ENCODE data around the gene ZNF331. TPM values are rescaled to one million over a fixed set of nuclear protein-coding genes. Genes with fewer than 3 reads are reported as not detected.
"Not testable (repeated sequence)": the region's sequence is repeated elsewhere in the genome, so short reads cannot be mapped to it uniquely, and the experiment has no call there.

ZNF331 gene
- total RNA-seq, 1 donor from 2014 or later: 7.9 TPM

GRCh38 chr19:53511357-53511756 lies 26.6 kb upstream of the ZNF331 start:
- no peak overlapping the region for H3K27ac Mint-ChIP-seq (ENCODE audit: unreplicated experiment)
- no peaks in the 10 kb centered on the region for H3K4me1 Mint-ChIP-seq (ENCODE audit: low read depth)
- H3K27me3 Mint-ChIP-seq (ENCODE audit: low read depth): no peaks in the 10 kb centered on the region
- H3K9me3 Mint-ChIP-seq (ENCODE audit: low read depth): peaks cover 5% of the 10 kb centered on the region
- H3K4me3 Mint-ChIP-seq (ENCODE audit: unreplicated experiment): no peak overlapping the region
- DNase-seq (ENCODE audit: low spot score): no peak
- no peak for TF ChIP-seq CTCF (IDR thresholded peaks at IDR 0.05)
- H3K36me3 Mint-ChIP-seq (ENCODE audit: low read depth): no peaks in the 10 kb centered on the region

GRCh38 chr19:53511933-53512374 lies 26.0 kb upstream of the ZNF331 start:
- H3K36me3 Mint-ChIP-seq (ENCODE audit: low read depth): no peaks in the 10 kb centered on the region
- DNase-seq (ENCODE audit: low spot score): no peak
- no peak overlapping the region for H3K4me3 Mint-ChIP-seq (ENCODE audit: unreplicated experiment)
- peaks cover 5% of the 10 kb centered on the region for H3K9me3 Mint-ChIP-seq (ENCODE audit: low read depth)
- H3K27me3 Mint-ChIP-seq (ENCODE audit: low read depth): no peaks in the 10 kb centered on the region
- H3K27ac Mint-ChIP-seq (ENCODE audit: unreplicated experiment): no peak overlapping the region
- no peaks in the 10 kb centered on the region for H3K4me1 Mint-ChIP-seq (ENCODE audit: low read depth)
- TF ChIP-seq CTCF (IDR thresholded peaks at IDR 0.05): peak; percentile 64

- not testable (repeated sequence) for DNase-seq (ENCODE audit: low spot score); H3K4me1 Mint-ChIP-seq (ENCODE audit: low read depth); H3K36me3 Mint-ChIP-seq (ENCODE audit: low read depth); H3K27ac Mint-ChIP-seq (ENCODE audit: unreplicated experiment); H3K27me3 Mint-ChIP-seq (ENCODE audit: low read depth); H3K4me3 Mint-ChIP-seq (ENCODE audit: unreplicated experiment)
- peaks cover 13% of the 10 kb centered on the region for H3K9me3 Mint-ChIP-seq (ENCODE audit: low read depth)
These were observed 22.9 kb upstream of the ZNF331 start for GRCh38 chr19:53515047-53515446.

- Mint-ChIP-seq H3K36me3 (ENCODE audit: low read depth) (peaks cover 2% of the 10 kb centered on the region), H3K4me1 (ENCODE audit: low read depth) (peaks cover 14% of the 10 kb centered on the region), H3K27ac (ENCODE audit: unreplicated experiment) (no peak overlapping the region), H3K4me3 (ENCODE audit: unreplicated experiment) (no peak overlapping the region), H3K9me3 (ENCODE audit: low read depth) (peaks cover 13% of the 10 kb centered on the region), H3K27me3 (ENCODE audit: low read depth) (no peaks in the 10 kb centered on the region)
- no peak for DNase-seq (ENCODE audit: low spot score)
- TF ChIP-seq CTCF (IDR thresholded peaks at IDR 0.05): no peak
These were observed 20.7 kb upstream of the ZNF331 start for GRCh38 chr19:53517114-53517741.

GRCh38 chr19:53518121-53518520 lies 19.8 kb upstream of the ZNF331 start:
- no peak for DNase-seq (ENCODE audit: low spot score)
- no peak for TF ChIP-seq CTCF (IDR thresholded peaks at IDR 0.05)
- Mint-ChIP-seq H3K27me3 (ENCODE audit: low read depth) (no peaks in the 10 kb centered on the region), H3K36me3 (ENCODE audit: low read depth) (peaks cover 2% of the 10 kb centered on the region), H3K4me3 (ENCODE audit: unreplicated experiment) (no peak overlapping the region), H3K27ac (ENCODE audit: unreplicated experiment) (no peak overlapping the region), H3K9me3 (ENCODE audit: low read depth) (peaks cover 13% of the 10 kb centered on the region), H3K4me1 (ENCODE audit: low read depth) (peaks cover 14% of the 10 kb centered on the region)

GRCh38 chr19:53518716-53519115 lies 19.2 kb upstream of the ZNF331 start:
- no peak for TF ChIP-seq CTCF (IDR thresholded peaks at IDR 0.05)
- Mint-ChIP-seq H3K4me3 (ENCODE audit: unreplicated experiment) (no peak overlapping the region), H3K4me1 (ENCODE audit: low read depth) (peaks cover 14% of the 10 kb centered on the region), H3K36me3 (ENCODE audit: low read depth) (peaks cover 2% of the 10 kb centered on the region), H3K9me3 (ENCODE audit: low read depth) (peaks cover 13% of the 10 kb centered on the region), H3K27me3 (ENCODE audit: low read depth) (no peaks in the 10 kb centered on the region), H3K27ac (ENCODE audit: unreplicated experiment) (no peak overlapping the region)
- no peak for DNase-seq (ENCODE audit: low spot score)
